Neural cell (in vitro differentiated cells): ENCODE measurements around the gene HTR1E. TPM values are rescaled to one million over a fixed set of nuclear protein-coding genes. Genes with fewer than 3 reads are reported as not detected.
"Not testable (repeated sequence)": the region's sequence is repeated elsewhere in the genome, so short reads cannot be mapped to it uniquely, and the experiment has no call there.

Experiments used
- H2AFZ ChIP-seq: fragments of 200-600, 300-800 bp; sonication (generic), shearing (Covaris generic); 2 replicates; pipeline ENCODE4 v1.6.0; 2014; ENCODE audit warnings: low read depth, mild to moderate bottlenecking, antibody characterized with exemption, low read length, moderate library complexity
- H3F3A ChIP-seq: fragments of 200-600 bp; shearing (Covaris generic); 2 replicates; pipeline ENCODE4 v1.6.1; 2016; ENCODE audit warnings: mild to moderate bottlenecking, moderate library complexity, mixed read lengths, antibody characterized with exemption, low read length; ENCODE audit not compliant: insufficient read depth, poor library complexity, severe bottlenecking
- H3K27ac ChIP-seq: fragments of 200-600, 300-800 bp; sonication (generic), shearing (Covaris generic); 2 replicates; pipeline ENCODE4 v1.5.1; 2014; ENCODE audit warnings: mild to moderate bottlenecking, low read length, moderate library complexity
- H3K27me3 ChIP-seq: fragments of 300-800, 200-600 bp; sonication (generic), shearing (Covaris generic); 2 replicates; pipeline ENCODE4 v1.6.0; 2014; ENCODE audit warnings: mild to moderate bottlenecking, low read depth, low read length, moderate library complexity; ENCODE audit not compliant: insufficient read depth
- H3K36me3 ChIP-seq: fragments of 300-800, 200-600 bp; sonication (generic), shearing (Covaris generic); 2 replicates; pipeline ENCODE4 v1.5.1; 2014; ENCODE audit warnings: mild to moderate bottlenecking, antibody characterized with exemption, low read length, moderate library complexity; ENCODE audit not compliant: insufficient read depth
- H3K4me2 ChIP-seq: fragments of 300-800, 200-600 bp; sonication (generic), shearing (Covaris generic); 2 replicates; pipeline ENCODE4 v1.6.0; 2014; ENCODE audit warnings: mild to moderate bottlenecking, low read length
- H3K4me3 ChIP-seq: fragments of 300-800, 200-600 bp; sonication (generic), shearing (Covaris generic); 2 replicates; pipeline ENCODE4 v1.5.1; 2014; ENCODE audit warnings: mild to moderate bottlenecking, low read length, moderate library complexity
- H3K79me2 ChIP-seq: fragments of 200-600 bp; shearing (Covaris generic); replicated peaks from 2 replicates; pipeline ENCODE4 v1.6.0; 2014; ENCODE audit warnings: mild to moderate bottlenecking, low read length, moderate library complexity; ENCODE audit not compliant: insufficient read depth
- H3K9ac ChIP-seq: fragments of 300-800, 200-600 bp; sonication (generic), shearing (Covaris generic); 2 replicates; pipeline ENCODE4 v1.6.1; 2016; ENCODE audit warnings: mild to moderate bottlenecking, low read length, mixed read lengths
- H3K9me2 ChIP-seq: fragments of 200-600 bp; shearing (Covaris generic); 2 replicates; pipeline ENCODE4 v1.6.1; 2016; ENCODE audit warnings: mild to moderate bottlenecking, low read length, mixed read lengths; ENCODE audit not compliant: insufficient read depth
- H3K9me3 ChIP-seq: fragments of 200-600, 300-800 bp; sonication (generic), shearing (Covaris generic); 2 replicates; pipeline ENCODE4 v1.6.1; 2016; ENCODE audit warnings: mild to moderate bottlenecking, mixed run types, low read length, moderate library complexity, mixed read lengths
- H4K20me1 ChIP-seq: fragments of 200-600 bp; shearing (Covaris generic); 2 replicates; pipeline ENCODE4 v1.6.1; 2016; ENCODE audit warnings: mild to moderate bottlenecking, mixed run types; ENCODE audit not compliant: insufficient read depth
- CTCF ChIP-seq: fragments of 450-650 bp; IDR thresholded peaks from 2 replicates; pipeline ENCODE4 v1.5.1; 2014; ENCODE audit warnings: antibody characterized with exemption, mild to moderate bottlenecking, moderate library complexity; ENCODE audit not compliant: poor library complexity, severe bottlenecking
- EP300 ChIP-seq: fragments of 450-650 bp; conservative IDR thresholded peaks from 2 replicates; pipeline ENCODE4 v1.6.1; 2014; ENCODE audit warnings: antibody characterized with exemption, mild to moderate bottlenecking, moderate library complexity; ENCODE audit not compliant: poor library complexity, severe bottlenecking
- EZH2 ChIP-seq: fragments of 200-600, 300-800 bp; shearing (Covaris generic), sonication (generic); IDR thresholded peaks from 2 replicates; pipeline ENCODE4 v1.6.1; 2014; ENCODE audit warnings: antibody characterized with exemption, low read length, borderline replicate concordance, mild to moderate bottlenecking; ENCODE audit not compliant: insufficient read depth, poor library complexity, severe bottlenecking
- MXI1 ChIP-seq: fragments of 450-650 bp; conservative IDR thresholded peaks from 2 replicates; pipeline ENCODE4 v1.6.1; 2014; ENCODE audit warnings: antibody characterized with exemption, mild to moderate bottlenecking; ENCODE audit not compliant: poor library complexity, severe bottlenecking
- POLR2AphosphoS5 ChIP-seq: IDR thresholded peaks from 2 replicates; pipeline ENCODE4 v1.6.1; 2012
- RAD21 ChIP-seq: fragments of 450-650 bp; conservative IDR thresholded peaks from 2 replicates; pipeline ENCODE4 v1.6.1; 2014; ENCODE audit warnings: antibody characterized with exemption, mild to moderate bottlenecking, moderate library complexity
- REST ChIP-seq: IDR thresholded peaks from 2 replicates; pipeline ENCODE4 v1.6.1; 2012; ENCODE audit warnings: borderline replicate concordance
- SMC3 ChIP-seq: fragments of 450-650 bp; conservative IDR thresholded peaks from 2 replicates; pipeline ENCODE4 v1.6.1; 2014; ENCODE audit warnings: antibody characterized with exemption, mild to moderate bottlenecking, moderate library complexity; ENCODE audit not compliant: poor library complexity
- TAF1 ChIP-seq: IDR thresholded peaks from 2 replicates; pipeline ENCODE4 v1.6.1; 2012; ENCODE audit warnings: low read depth
- polyA plus RNA-seq: library from polyadenylated mRNA; depleted of rRNA; stranded (reverse); fragments of >200 nt; gene quantifications from 2 replicates; pipeline ENCODE4 v1.2.3, GENCODE V29; 2014

Gene HTR1E
- polyA plus RNA-seq, 1 donor from 2014 or later = 0.25 TPM

DNA sequence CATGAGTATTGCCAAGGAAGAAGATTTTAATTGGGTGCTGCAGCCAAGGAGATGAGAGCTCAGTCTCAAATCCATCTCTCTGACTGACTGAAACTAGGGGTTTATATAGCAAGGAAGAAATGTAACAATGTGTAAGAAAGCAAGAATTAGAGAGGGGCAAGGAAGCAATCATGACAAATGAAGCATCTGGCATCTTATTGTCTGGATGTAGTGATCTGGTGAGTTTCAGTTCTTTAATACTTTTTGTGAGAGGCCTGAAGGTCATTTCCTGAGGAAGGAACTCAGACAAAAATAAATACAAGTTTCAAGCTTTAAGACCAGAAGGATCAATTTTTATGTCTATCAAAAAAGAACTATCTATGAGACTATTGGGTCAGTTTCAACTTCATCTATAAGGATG, 64.2 kb downstream of the HTR1E start:
- Histone ChIP-seq H3K4me3 (no peak overlapping the region), H2AFZ (no peak overlapping the region), H3K36me3 (no peaks in the 10 kb centered on the region), H4K20me1 (no peaks in the 10 kb centered on the region), H3K79me2 (no peaks in the 10 kb centered on the region), H3K9me3 (no peaks in the 10 kb centered on the region), H3K9ac (no peak overlapping the region), H3K27me3 (no peaks in the 10 kb centered on the region), H3F3A (no peaks in the 10 kb centered on the region), H3K9me2 (no peaks in the 10 kb centered on the region), H3K27ac (no peak overlapping the region), H3K4me2 (no peak overlapping the region)
- no peak for TF ChIP-seq TAF1
- no peak for TF ChIP-seq MXI1
- no peak for TF ChIP-seq EP300

- H3K27ac ChIP-seq, H3K27me3 ChIP-seq: not testable (repeated sequence)
Observed at GRCh38 chr6:87002391-87002790, 65.1 kb downstream of the HTR1E start.

GRCh38 chr6:87006541-87006940, 69.2 kb downstream of the HTR1E start:
- H3K27ac ChIP-seq, H3F3A ChIP-seq, H3K9me3 ChIP-seq, H2AFZ ChIP-seq, H3K9ac ChIP-seq, H3K79me2 ChIP-seq, H3K36me3 ChIP-seq, H4K20me1 ChIP-seq, H3K4me3 ChIP-seq, H3K9me2 ChIP-seq, H3K27me3 ChIP-seq, H3K4me2 ChIP-seq: not testable (repeated sequence)

More at GRCh38 chr6:87002391-87002790, 65.1 kb downstream of the HTR1E start:
- not testable (repeated sequence) for H3K79me2 ChIP-seq, H3F3A ChIP-seq, H3K9ac ChIP-seq, H3K36me3 ChIP-seq, H4K20me1 ChIP-seq, H2AFZ ChIP-seq, H3K9me3 ChIP-seq, H3K4me3 ChIP-seq, H3K9me2 ChIP-seq, H3K4me2 ChIP-seq

- H3K4me3 ChIP-seq, H3K27me3 ChIP-seq, H3K79me2 ChIP-seq: not testable (repeated sequence)
Observed at GRCh38 chr6:87009581-87009980, 72.3 kb downstream of the HTR1E start.

DNA sequence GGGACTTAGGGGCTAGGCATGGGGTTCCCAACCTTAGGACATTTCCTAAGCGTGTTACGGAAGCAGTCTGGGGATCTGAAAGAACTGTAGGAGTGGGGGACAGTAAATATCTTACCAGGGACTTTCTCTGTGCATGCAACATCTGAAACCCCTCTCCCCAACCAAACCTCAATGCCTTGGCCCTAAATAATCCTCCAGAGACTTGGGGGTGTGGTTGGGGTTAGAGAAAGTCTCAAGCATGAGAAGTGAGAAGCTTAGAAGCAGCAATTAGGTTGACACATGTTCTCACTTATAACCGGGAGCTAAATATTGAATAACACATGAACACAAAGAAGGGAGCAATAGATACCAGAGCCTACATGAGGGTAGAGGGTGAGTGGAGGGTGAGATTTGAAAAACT, 74.7 kb downstream of the HTR1E start:
- no peak overlapping the region for H3K9ac ChIP-seq
- no peak overlapping the region for H3K4me3 ChIP-seq
- H3K36me3 ChIP-seq = no peaks in the 10 kb centered on the region
- no peak overlapping the region for H2AFZ ChIP-seq
- H3K79me2 ChIP-seq = no peaks in the 10 kb centered on the region
- H3K9me2 ChIP-seq = no peaks in the 10 kb centered on the region
- H3K27me3 ChIP-seq = no peaks in the 10 kb centered on the region
- TF ChIP-seq EZH2 = no peak
- TF ChIP-seq POLR2AphosphoS5 = no peak
- TF ChIP-seq SMC3 = no peak
- TF ChIP-seq REST = no peak
- no peak for TF ChIP-seq CTCF
- TF ChIP-seq MXI1 = no peak
- TF ChIP-seq EP300 = no peak
- no peak for TF ChIP-seq TAF1
- no peak for TF ChIP-seq RAD21
- H3K27ac ChIP-seq = no peak overlapping the region
- H3K9me3 ChIP-seq = no peaks in the 10 kb centered on the region
- H4K20me1 ChIP-seq = no peaks in the 10 kb centered on the region
- H3F3A ChIP-seq = no peaks in the 10 kb centered on the region
- no peak overlapping the region for H3K4me2 ChIP-seq

More at GRCh38 chr6:87009581-87009980, 72.3 kb downstream of the HTR1E start:
- not testable (repeated sequence) for H3K4me2 ChIP-seq, H4K20me1 ChIP-seq, H2AFZ ChIP-seq, H3K9me2 ChIP-seq, H3F3A ChIP-seq, H3K9ac ChIP-seq, H3K36me3 ChIP-seq, H3K27ac ChIP-seq, H3K9me3 ChIP-seq
